HG03196 (cell line): ENCODE data around the gene CCDC196.
A peak's percentile ranks its signal among the peaks of the same experiment; 100 is the strongest.
"Not testable (repeated sequence)": the region's sequence is repeated elsewhere in the genome, so short reads cannot be mapped to it uniquely, and the experiment has no call there.

Experiments used
- ATAC-seq: cut with Tn5 transposase; IDR thresholded peaks from one replicate; pipeline ENCODE4 v1.9.1; 2021; ENCODE audit not compliant: unreplicated experiment

Gene CCDC196

DNA sequence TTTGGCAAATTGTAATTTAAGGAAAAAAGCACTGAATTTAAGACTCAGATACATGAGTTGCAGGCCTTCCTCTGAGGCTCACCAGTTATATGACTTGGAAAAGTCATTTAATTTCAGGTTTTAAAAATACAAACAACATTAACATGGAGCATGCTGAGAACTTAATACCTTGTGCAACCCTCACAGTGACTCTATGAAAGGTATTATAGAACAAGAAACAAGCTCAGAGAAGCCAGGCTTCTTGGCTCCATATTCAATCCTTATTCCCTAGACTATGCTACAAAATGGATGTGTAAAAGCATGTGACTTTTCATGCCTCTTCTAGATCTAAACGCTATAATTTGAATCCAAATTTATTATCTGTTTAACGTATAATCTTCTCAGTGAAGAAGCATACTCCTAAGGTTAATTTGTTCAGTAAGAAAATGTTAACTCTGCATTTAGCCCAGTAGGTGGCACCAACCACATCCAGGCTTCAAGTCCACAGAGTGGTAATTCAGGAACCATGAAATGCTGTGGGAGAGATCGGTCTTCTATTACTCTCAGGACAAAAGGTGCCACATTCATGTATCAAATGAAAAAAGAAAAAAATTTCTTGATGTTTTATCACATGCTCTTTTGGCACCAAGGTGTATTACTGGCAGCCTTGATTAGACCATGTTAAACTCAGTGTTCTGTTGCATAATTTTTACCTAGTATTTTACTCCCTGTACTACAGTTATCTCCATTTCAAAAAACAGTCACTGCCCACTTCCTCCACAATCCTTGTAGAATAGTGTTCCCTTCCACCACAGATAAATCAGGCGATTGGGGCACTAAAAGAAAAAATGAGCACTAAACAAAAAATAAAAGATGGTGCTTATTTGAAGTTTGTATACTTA lies 9.3 kb downstream of the CCDC196 start:
- ATAC-seq = peak; percentile 78

DNA sequence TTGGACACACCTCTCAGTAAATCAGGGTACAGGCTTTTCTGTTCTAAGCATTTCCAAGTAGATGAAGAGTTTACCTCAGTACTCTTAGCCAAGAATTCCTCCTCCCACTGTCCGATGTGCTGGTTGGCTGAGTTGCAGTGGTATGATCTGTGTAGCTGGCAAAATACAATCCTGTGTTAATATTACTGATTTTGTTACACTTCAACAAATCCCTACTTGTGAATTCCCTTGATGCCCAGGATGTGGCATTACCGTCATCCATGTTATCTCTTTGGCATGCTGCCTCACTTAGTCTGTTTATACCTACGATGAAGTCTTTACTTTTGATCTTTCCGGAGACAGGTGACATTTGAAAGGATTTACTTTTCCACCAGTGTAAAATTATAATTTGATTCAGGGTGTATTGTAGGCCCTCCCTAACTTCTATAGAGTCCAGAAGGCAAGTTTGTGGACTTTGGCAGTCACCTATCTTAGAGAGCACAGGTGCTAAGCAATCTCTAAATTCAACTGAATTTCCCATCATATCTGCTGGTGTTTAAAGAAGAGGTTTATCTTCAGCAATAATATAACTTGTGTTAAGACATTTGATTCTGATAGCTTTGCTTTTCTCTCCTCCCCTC lies 10.1 kb downstream of the CCDC196 start:
- ATAC-seq = no peak

DNA sequence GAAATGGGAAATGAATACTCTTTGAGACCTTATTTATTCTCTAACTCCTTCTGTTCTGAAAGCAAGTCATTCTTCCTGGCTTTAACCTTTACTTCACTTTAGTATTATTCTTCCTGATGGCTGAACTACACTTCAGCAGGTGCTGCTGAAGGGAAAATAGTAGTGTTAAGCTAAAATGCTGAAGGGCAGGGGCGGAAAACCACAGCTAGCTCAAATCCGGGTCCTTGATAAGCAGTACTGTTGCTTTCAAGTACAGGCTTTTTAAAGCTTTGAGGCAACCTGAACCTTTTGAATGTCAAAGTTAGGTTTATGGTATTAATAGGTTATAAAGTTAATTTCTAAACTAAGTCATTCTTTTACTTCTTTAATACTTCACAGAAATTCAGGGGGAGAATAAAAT lies 10.7 kb downstream of the CCDC196 start:
- no peak for ATAC-seq

DNA sequence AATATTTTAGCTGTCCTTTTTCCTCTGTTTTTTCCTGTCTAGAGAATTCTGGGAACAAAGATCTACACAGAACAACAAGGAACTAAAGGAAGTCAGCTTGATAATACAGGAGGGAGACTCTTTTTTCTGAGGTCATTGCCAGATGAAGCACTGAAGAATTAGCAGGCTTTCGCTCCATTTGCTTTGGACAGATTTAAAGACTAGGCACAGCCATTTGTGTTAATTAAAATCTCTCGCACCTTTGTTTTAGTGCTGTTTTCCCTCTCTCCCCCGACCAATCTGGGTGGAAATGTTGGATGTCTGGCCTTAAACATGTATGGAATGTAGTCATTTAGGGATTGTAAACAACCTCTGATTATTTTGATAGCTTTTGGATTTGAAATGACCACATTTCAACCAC lies 12.1 kb downstream of the CCDC196 start:
- ATAC-seq = no peak

DNA sequence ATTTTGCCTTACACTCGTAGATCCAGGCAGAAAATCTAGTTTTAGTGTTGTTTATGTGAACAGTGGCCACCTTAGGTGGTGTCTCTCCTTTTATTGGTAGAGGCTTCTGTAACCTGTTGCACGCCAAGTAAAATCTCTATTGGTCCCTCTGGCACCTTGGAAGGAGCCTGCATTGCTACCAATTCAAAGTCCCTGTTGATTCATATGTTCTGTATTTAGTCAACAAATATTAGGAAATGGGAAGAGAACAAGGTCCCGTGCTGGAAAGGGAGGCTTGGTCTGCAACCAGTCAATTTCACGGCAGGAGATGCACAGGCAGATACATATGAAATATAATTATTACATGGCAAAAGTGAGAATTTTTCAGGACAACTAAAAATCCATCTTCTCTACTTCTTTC lies 15.4 kb downstream of the CCDC196 start:
- ATAC-seq = no peak

DNA sequence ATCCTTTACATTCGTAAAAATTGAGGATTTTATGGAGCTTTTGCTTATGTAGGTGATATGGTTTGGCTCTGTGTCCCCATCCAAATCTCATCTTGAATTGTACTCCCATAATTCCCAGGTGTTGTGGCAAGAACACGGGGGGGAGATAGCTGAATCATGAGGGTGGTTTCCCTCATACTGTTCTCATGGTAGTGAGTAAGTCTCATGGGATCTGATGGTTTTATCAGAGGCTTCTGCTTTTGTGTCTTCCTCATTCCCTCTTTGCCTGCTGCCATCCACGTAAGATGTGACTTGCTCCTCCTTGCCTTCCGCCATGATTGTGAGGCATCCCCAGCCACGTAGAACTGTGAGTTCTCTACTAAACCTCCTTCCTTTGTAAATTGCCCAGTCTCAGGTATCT lies 16.7 kb downstream of the CCDC196 start:
- ATAC-seq = not testable (repeated sequence)

DNA sequence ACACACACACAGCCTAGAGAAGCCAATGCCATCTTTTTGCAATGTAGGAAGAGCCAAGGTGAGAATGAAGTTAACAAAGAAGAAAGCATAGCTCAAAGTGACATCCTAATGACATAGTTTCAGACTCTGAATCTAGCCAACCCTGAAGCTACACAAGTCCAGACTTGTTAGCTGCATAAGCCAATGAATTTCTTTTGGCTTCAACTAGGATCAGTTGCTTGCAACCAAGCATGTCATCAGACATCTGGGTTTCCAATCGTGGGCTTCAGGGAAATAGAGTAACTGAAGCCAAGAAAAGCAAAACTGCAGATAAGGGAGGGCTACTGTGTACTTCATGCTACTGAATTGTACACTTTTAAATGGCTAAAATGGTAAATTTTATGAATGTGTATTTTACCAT lies 17.4 kb downstream of the CCDC196 start:
- ATAC-seq = no peak

GRCh38 chr14:66507181-66507721 lies 21.1 kb downstream of the CCDC196 start:
- ATAC-seq = peak; percentile 22

DNA sequence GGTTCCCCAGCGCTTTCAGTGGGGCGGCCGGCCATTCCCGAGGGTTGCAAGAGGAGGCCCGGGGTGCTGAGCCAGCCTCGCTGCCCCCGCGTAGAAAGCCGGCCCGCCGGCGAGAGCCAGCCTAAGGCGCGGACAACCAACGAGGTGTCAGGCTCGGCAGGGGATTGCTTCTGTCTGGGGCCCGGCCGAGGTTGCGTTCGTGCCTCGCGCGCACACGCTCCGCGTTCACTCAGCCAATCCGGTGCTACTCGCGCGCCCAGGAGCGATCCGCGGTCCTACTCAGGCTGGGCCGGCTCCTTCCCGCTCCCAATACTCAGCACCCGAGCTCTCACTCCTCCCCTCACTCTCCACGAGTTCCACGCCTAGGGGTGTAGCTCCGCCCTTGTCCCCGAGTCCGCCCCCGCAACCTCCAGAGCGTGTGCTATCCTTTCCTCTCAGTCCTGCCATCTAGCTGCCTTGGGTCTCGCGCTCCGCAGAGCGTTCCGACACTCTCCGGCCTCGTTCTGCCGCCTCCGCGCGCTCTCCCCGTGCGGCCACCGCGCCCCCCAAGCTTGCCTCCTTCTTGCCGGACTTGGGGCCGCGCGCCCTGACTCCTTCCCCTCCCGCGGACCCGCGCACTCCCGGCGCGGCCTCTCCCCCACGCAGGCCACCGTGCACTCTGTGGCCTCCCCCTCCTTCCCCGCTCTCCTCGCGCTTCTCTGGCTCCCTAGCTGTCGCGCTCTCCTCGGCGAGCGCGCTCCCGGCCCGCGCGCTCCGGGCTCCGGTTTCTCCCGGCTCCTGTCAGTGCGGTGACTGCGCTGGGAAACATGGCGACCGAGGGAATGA lies 21.8 kb downstream of the CCDC196 start, which contains the start of gene GPHN:
TSS of gene GPHN (plus strand) at position 426 of the 825 bp plus-strand sequence.
- ATAC-seq = peak; percentile 82

DNA sequence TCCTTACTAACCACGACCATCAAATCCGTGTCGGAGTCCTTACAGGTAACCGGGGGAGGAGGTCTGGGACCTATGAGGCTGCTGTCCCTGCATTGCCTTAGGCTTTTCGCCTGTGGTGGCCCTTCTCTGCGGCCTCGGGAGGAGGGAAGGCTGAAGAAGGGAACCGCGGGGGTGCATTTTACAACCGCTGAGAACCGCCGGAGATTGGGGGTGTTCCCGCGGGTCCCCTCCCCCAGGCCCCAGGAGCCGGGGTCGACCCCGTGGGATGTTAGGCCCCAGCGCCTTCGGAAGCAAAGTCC lies 22.3 kb downstream of the CCDC196 start:
- no peak for ATAC-seq

GRCh38 chr14:66508846-66509621 lies 22.9 kb downstream of the CCDC196 start:
- peak; percentile 33 for ATAC-seq

DNA sequence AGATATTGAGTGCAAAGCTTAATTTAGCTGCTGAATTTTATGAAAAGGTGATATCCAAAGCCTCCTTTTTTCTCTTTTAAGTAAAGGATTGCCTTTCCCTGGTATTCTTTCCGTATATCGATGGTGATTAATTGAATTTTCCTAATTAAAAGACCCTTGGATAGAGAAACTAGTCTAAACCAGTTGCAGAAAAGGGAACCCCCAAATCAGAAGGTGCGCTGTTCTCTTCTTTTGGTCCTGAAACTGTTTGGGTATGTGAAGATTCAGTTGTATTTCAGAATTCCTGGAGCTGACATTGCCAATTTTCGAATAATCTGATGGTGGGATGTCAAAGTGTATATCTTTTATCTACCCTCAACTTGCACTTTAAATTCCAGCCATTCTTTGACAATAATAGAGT lies 23.7 kb downstream of the CCDC196 start:
- ATAC-seq = no peak

- no peak for ATAC-seq
Measured at GRCh38 chr14:66511849-66512248, 25.7 kb downstream of the CCDC196 start.

- ATAC-seq = no peak
Measured at GRCh38 chr14:66514213-66514612, 28.0 kb downstream of the CCDC196 start.

DNA sequence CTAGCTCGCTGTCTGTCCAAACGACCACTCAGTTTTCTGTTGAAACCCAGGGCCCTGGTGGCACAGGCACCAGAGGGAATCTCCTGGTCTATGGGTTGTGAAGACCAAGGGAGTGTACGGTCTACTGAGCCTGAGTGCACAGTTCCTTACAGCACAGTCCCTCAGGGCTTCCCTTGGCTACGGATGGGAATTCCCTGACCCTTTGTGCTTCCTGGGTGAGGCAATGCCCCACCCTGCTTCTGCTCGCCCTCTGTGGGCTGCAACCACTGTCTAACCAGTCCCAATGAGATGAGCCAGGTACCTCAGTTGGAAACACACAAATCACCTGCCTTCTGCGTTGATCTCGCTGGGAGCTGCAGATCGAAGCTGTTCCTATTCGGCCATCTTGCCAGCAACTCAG lies 44.4 kb downstream of the CCDC196 start:
- ATAC-seq = no peak

- no peak for ATAC-seq
Measured at GRCh38 chr14:66539034-66539433, 52.9 kb downstream of the CCDC196 start.

DNA sequence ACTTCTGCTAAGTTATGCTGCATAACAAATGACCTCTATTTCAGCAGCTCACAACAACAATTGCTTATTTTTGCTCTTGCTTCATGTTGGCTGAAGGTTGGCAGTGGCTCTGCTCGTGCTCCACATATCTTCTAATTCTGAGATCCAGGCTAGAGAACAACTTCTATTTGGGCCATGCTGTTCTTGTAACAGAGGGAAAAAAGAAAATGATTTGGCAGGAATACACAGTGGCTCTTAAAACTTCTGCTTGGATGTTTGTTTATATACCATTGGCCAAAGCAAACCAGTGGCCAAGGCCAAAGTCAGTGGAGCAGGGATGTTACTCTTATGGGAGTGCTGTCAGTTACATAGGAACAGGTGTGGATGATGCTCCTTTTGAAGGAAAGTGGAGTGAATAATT lies 53.9 kb downstream of the CCDC196 start:
- ATAC-seq = no peak

GRCh38 chr14:66541627-66542026 lies 55.5 kb downstream of the CCDC196 start:
- ATAC-seq = no peak

DNA sequence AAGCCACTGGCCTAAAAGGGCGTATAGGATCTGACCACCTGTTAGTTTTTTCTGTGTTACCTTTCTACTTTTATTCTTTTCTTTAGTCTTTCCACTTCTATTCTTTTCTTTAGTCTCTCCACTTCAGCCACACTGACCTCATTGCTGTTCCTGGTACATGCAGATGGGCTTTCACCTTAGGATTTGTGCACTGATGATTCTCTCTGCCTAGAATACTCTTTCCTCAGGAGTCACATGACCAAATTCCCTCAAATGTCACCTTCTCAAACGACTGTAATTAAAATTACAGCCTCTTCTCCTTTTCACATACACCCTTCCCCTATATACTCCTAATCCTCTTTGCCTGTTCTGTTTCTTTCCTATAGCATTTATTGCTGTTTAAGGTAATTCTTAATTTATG lies 57.8 kb downstream of the CCDC196 start:
- no peak for ATAC-seq

DNA sequence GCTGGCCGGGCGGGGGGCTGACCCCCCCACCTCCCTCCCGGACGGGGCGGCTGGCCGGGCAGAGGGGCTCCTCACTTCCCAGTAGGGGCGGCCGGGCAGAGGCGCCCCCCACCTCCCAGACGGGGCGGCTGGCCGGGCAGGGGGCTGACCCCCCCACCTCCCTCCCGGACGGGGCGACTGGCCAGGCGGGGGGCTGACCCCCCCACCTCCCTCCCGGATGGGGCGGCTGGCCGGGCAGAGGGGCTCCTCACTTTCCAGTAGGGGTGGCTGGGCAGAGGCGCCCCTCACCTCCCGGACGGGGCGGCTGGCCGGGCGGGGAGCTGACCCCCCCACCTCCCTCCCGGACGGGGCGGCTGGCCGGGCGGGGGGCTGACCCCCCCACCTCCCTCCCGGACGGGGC lies 59.0 kb downstream of the CCDC196 start:
- ATAC-seq = not testable (repeated sequence)

GRCh38 chr14:66545751-66546150 lies 59.6 kb downstream of the CCDC196 start:
- ATAC-seq = not testable (repeated sequence)
